ENCODE measurements around the gene MYOD1. TPM values are rescaled to one million over a fixed set of nuclear protein-coding genes. Genes with fewer than 3 reads are reported as not detected.

Gene MYOD1
- total RNA-seq (2014; rRNA removed; shearing (Covaris generic)) = not detected in 2 replicates

DNA sequence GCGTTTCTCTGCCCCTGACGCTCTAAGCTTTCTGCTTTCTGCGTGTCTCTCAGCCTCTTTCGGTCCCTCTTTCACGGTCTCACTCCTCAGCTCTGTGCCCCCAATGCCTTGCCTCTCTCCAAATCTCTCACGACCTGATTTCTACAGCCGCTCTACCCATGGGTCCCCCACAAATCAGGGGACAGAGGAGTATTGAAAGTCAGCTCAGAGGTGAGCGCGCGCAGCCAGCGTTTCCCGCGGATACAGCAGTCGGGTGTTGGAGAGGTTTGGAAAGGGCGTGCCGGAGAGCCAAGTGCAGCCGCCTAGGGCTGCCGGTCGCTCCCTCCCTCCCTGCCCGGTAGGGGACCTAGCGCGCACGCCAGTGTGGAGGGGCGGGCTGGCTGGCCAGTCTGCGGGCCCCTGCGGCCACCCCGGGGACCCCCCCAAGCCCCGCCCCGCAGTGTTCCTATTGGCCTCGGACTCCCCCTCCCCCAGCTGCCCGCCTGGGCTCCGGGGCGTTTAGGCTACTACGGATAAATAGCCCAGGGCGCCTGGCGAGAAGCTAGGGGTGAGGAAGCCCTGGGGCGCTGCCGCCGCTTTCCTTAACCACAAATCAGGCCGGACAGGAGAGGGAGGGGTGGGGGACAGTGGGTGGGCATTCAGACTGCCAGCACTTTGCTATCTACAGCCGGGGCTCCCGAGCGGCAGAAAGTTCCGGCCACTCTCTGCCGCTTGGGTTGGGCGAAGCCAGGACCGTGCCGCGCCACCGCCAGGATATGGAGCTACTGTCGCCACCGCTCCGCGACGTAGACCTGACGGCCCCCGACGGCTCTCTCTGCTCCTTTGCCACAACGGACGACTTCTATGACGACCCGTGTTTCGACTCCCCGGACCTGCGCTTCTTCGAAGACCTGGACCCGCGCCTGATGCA, at the start of gene MYOD1:
MYOD1 (plus strand) TSS at position 544 of the 910 bp plus-strand sequence; CDS start at position 756, 212 bp downstream.
- Histone ChIP-seq H3K27me3 (replicated peaks) (peaks cover 96% of the 10 kb centered on the region), H3K4me3 (no peak within 1 kb of the TSS), H3K4me1 (replicated peaks) (no peaks in the 10 kb centered on the region), H3K36me3 (no peaks in the 10 kb centered on the region), H3K27ac (no peak within 1 kb of the TSS), H3K9me3 (replicated peaks) (peaks cover 10% of the 10 kb centered on the region; the same call in 1 of the 2 replicates)
- DNase-seq (ENCODE audit: low read depth in 1 of 2, low spot score in 2 of 2) = no peak

DNA sequence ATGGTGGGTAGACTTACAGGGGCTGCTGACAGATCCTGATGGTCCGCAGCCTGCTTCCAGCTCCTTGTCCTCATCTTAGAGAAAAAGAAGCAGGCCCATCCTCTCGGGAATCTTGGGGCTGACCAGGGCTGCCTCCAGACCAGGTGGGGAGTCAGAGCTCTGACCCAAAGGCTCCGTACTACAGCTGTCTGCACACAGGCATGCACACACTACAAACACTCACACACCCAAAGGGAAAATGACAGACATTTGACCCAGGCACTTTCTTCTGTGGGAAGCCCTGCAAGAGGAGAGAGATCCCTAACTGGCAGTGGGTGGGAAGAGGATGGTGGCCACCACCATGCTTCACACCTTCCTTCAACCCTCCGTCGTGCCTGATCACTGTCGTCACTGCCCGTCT, 46.9 kb upstream of the MYOD1 start:
- no peaks in the 10 kb centered on the region for H3K9me3 ChIP-seq (replicated peaks)
- DNase-seq (ENCODE audit: low read depth in 1 of 2, low spot score in 2 of 2) = no peak
- no peak overlapping the region for H3K4me3 ChIP-seq
- no peaks in the 10 kb centered on the region; the same call in 1 of the 2 replicates for H3K4me1 ChIP-seq (replicated peaks)
- no peak overlapping the region for H3K27ac ChIP-seq
- no peaks in the 10 kb centered on the region for H3K36me3 ChIP-seq
- H3K27me3 ChIP-seq (replicated peaks) = peaks cover 18% of the 10 kb centered on the region; the same call in 1 of the 2 replicates

DNA sequence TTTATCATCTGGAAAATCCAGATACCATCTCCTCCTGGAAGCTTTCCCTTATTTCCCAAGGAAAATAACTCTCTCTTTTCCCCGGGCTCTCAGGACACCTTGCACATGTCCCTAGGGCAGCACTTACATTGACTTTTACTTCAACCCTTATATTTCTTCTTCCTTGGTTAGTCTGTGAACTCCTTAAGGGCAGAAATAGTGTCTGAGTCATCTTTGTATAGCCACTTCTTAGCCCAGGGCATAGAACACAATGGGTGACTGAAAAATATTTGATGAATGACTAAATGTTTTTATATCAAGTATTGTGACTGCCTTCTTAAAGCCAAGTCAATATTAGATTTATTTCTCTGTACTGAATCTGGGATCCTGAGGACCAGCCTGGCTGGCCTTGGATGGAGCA, 45.4 kb upstream of the MYOD1 start:
- no peak overlapping the region for H3K27ac ChIP-seq
- peak in 1 of 2 experiments; percentile 15 for DNase-seq (ENCODE audit: low read depth in 1 of 2, low spot score in 2 of 2)
- H3K27me3 ChIP-seq (replicated peaks) = peaks cover 27% of the 10 kb centered on the region; the same call in 1 of the 2 replicates
- no peak overlapping the region for H3K4me3 ChIP-seq
- no peaks in the 10 kb centered on the region; the same call in 1 of the 2 replicates for H3K4me1 ChIP-seq (replicated peaks)
- no peaks in the 10 kb centered on the region for H3K9me3 ChIP-seq (replicated peaks)
- no peaks in the 10 kb centered on the region for H3K36me3 ChIP-seq

GRCh38 chr11:17682848-17683247, 36.5 kb upstream of the MYOD1 start:
- no peaks in the 10 kb centered on the region for H3K9me3 ChIP-seq (replicated peaks)
- no peak overlapping the region for H3K4me3 ChIP-seq
- peak overlapping the region; percentile 21; the same call in 1 of the 2 replicates for H3K27ac ChIP-seq
- H3K27me3 ChIP-seq (replicated peaks) = peaks cover 15% of the 10 kb centered on the region
- DNase-seq (ENCODE audit: low read depth in 1 of 2, low spot score in 2 of 2) = no peak
- no peaks in the 10 kb centered on the region for H3K36me3 ChIP-seq
- peaks cover 10% of the 10 kb centered on the region for H3K4me1 ChIP-seq (replicated peaks)

DNA sequence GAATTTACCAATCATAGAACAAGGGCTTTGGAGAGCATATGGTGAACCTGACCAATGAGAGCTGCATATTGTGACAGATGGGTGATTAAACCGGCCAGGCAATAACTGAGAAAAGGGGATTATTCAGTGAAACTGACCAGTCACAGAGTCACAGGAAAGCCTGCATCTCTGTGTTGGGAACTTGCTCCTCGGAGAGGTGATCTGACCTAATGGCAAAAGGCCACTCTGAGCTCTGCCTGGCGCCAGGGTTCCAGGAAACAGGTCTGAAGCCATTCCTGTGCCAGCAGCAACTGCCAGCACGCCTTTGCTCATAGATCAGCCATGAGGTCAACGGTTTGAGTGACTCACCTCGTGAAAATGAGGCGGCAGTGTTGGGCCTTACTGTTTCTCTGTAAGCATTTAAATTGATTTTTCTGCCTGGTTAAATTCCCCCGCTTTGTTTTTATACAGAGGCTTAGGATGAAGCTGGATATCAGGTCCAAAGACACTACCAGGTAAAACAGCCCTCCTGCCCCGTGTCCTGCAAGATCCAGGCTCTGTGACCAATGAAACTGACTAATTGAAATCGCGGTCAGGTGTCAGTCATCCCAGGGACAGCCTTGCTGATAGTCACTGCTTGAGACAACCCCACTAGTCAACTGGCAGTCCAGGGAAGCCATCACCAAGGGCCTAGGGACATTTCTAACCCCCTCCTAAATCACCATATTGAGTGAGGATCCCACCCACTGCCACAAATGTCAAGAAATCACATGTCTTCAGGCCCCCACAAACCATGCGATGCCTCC, 35.8 kb upstream of the MYOD1 start:
- H3K27ac ChIP-seq = peak overlapping the region; percentile 21; the same call in 1 of the 2 replicates
- H3K9me3 ChIP-seq (replicated peaks) = no peaks in the 10 kb centered on the region
- H3K36me3 ChIP-seq = no peaks in the 10 kb centered on the region
- peaks cover 10% of the 10 kb centered on the region for H3K27me3 ChIP-seq (replicated peaks)
- H3K4me1 ChIP-seq (replicated peaks) = peaks cover 10% of the 10 kb centered on the region
- no peak overlapping the region for H3K4me3 ChIP-seq
- peak; percentile 64 to 71 for DNase-seq (ENCODE audit: low read depth in 1 of 2, low spot score in 2 of 2)

GRCh38 chr11:17684550-17684949, 34.8 kb upstream of the MYOD1 start:
- DNase-seq (ENCODE audit: low read depth in 1 of 2, low spot score in 2 of 2) = peak in 1 of 2 experiments; percentile 17
- no peaks in the 10 kb centered on the region for H3K36me3 ChIP-seq
- H3K27ac ChIP-seq = no peak overlapping the region

DNA sequence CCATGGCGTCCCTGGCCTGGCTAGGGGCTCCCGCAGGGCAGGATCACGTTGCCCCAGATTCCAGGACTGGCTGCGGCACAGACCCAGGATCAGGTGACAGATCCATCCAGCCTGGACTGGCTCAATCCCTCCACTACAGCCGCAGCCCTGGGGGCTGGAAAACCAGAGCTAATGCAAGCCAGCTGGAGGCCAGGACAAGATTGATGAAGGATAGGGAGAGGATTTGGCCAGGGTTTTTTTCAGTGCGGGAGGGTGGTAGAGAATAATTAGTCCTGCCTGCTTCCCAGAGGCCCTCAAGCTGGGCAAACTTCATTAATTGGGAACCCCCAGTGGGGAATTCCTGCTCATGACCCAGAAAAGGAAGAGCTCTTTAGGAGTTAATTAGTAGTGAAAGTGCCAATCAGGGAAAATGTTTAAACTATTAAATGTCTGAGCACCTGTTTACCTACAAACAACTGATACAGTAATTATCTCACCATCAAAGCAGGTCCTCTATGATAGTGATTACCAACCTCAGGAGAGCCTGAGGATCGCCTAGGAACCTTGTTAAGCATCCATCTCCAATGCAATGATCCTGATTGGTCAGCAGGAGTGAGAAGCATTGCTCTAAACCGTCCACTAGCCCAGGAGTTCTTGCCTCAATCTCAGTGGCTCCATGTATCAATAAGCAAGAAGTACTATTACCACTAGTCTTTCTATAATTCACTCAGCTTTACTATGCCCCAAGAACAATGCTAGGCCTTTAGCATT, 33.0 kb upstream of the MYOD1 start:
- Histone ChIP-seq H3K27me3 (replicated peaks) (peaks cover 16% of the 10 kb centered on the region), H3K4me3 (no peak overlapping the region), H3K4me1 (replicated peaks) (peaks cover 10% of the 10 kb centered on the region), H3K27ac (no peak overlapping the region), H3K9me3 (replicated peaks) (no peaks in the 10 kb centered on the region), H3K36me3 (no peaks in the 10 kb centered on the region)
- DNase-seq (ENCODE audit: low read depth in 1 of 2, low spot score in 2 of 2) = peak in 1 of 2 experiments; percentile 34

More at GRCh38 chr11:17684550-17684949, 34.8 kb upstream of the MYOD1 start:
- H3K4me1 ChIP-seq (replicated peaks) = peaks cover 10% of the 10 kb centered on the region
- no peaks in the 10 kb centered on the region for H3K9me3 ChIP-seq (replicated peaks)
- no peak overlapping the region for H3K4me3 ChIP-seq
- peaks cover 10% of the 10 kb centered on the region for H3K27me3 ChIP-seq (replicated peaks)

DNA sequence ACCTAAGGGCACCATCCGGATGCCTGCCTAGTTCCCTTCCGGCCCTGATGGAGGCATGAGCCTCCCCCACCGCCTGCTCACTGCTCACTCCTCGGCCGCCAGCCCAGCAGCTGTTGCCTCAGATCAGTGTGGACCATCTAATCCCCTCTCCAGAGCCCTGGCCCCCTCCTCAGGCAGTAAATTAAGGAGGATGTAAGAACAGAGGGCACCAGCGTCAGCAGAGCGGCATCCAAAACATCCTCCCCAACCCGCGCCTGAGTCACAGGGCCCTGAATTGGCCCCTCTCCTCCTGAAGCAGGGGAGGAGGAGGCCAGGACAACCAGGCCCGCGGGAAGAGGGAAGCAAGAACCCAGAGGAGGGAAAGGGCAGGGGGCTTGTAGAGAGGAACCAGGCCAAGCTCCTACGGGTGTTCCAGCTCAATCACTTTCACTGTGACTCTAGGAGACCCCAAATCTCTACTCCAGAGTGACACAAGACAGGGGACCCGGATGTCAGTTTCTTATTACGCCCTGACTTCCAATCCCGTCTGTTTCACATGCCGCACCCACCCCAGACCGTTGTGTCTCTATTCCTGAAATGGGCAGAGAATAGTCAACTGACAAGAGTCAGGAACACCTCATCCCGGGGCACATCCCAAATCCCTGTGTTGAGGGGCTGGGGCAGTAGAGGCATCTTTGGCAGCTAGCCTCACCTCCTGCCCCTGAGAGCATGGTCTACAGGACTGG, 31.3 kb upstream of the MYOD1 start:
- H3K27ac ChIP-seq = no peak overlapping the region

DNA sequence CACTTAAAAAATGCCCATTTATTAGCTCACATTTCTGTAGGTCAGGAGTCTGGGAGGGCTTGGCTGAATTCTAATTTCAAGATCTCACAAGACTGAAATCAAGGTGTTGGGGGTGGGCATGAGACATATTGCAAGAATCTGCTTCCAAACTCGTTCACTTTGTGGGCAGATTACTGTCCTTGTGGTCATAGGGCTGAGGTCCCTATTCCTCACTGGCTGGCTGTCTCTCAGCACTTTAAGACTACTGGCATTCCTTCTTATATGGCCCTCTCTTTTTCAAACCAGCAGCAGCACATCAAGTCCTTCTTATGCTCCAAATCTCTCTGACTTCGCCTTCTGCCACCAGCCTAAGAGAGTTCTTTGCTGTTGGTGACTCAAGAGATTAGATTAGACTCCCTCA, 27.8 kb upstream of the MYOD1 start:
- Histone ChIP-seq H3K4me1 (replicated peaks) (no peaks in the 10 kb centered on the region), H3K36me3 (no peaks in the 10 kb centered on the region), H3K27ac (no peak overlapping the region), H3K9me3 (replicated peaks) (no peaks in the 10 kb centered on the region), H3K27me3 (replicated peaks) (peaks cover 67% of the 10 kb centered on the region), H3K4me3 (no peak overlapping the region)
- DNase-seq (ENCODE audit: low read depth in 1 of 2, low spot score in 2 of 2) = no peak

More for the DNA sequence above, 31.3 kb upstream of the MYOD1 start:
- peak in 1 of 2 experiments; percentile 41 for DNase-seq (ENCODE audit: low read depth in 1 of 2, low spot score in 2 of 2)
- peaks cover 9% of the 10 kb centered on the region for H3K4me1 ChIP-seq (replicated peaks)
- no peaks in the 10 kb centered on the region for H3K36me3 ChIP-seq
- H3K27me3 ChIP-seq (replicated peaks) = peaks cover 32% of the 10 kb centered on the region
- H3K4me3 ChIP-seq = no peak overlapping the region
- no peaks in the 10 kb centered on the region for H3K9me3 ChIP-seq (replicated peaks)

DNA sequence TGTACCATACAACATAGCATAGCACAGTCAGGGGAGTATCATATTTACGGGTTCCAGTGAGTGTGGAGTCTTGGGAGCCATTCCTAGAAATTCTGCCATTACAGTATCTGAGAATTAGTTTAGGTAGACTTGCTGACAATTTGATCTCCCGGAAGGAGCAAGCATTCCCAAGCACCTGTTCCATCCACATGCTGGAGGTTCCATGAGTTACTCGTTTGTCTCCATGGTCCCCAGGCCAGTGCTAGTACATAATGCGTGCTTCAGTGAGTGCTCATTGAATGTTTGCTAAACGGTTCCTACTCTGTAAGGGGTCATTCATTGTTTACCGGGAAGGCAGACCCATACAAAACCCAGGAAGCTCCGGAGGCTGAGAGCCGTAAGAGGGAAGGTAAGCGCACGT, 27.4 kb upstream of the MYOD1 start:
- no peaks in the 10 kb centered on the region for H3K4me1 ChIP-seq (replicated peaks)
- H3K36me3 ChIP-seq = no peaks in the 10 kb centered on the region

GRCh38 chr11:17692931-17693330, 26.4 kb upstream of the MYOD1 start:
- Histone ChIP-seq H3K36me3 (no peaks in the 10 kb centered on the region), H3K4me3 (no peak overlapping the region), H3K27me3 (replicated peaks) (peaks cover 77% of the 10 kb centered on the region), H3K9me3 (replicated peaks) (no peaks in the 10 kb centered on the region), H3K27ac (no peak overlapping the region), H3K4me1 (replicated peaks) (no peaks in the 10 kb centered on the region)
- DNase-seq (ENCODE audit: low read depth in 1 of 2, low spot score in 2 of 2) = no peak

More for the DNA sequence above, 27.4 kb upstream of the MYOD1 start:
- DNase-seq (ENCODE audit: low read depth in 1 of 2, low spot score in 2 of 2) = no peak
- Histone ChIP-seq H3K27ac (no peak overlapping the region), H3K4me3 (no peak overlapping the region), H3K9me3 (replicated peaks) (no peaks in the 10 kb centered on the region), H3K27me3 (replicated peaks) (peaks cover 67% of the 10 kb centered on the region)

- peaks cover 81% of the 10 kb centered on the region for H3K27me3 ChIP-seq (replicated peaks)
- H3K27ac ChIP-seq = no peak overlapping the region
- H3K9me3 ChIP-seq (replicated peaks) = no peaks in the 10 kb centered on the region
- no peaks in the 10 kb centered on the region for H3K4me1 ChIP-seq (replicated peaks)
- H3K4me3 ChIP-seq = no peak overlapping the region
- H3K36me3 ChIP-seq = no peaks in the 10 kb centered on the region
- DNase-seq (ENCODE audit: low read depth in 1 of 2, low spot score in 2 of 2) = no peak
Measured at GRCh38 chr11:17693531-17693930, 25.8 kb upstream of the MYOD1 start.

All from SJSA1 (cell line).